AG09309 (cell line): ENCODE data around the gene HEG1.

Experiments used
- DNase-seq: peaks from one replicate; pipeline ENCODE4 v3.0.0-alpha.2; 2010; ENCODE audit warnings: low read depth
- H3K4me3 ChIP-seq: 2 replicates; pipeline ENCODE4 v1.5.1; 2011; ENCODE audit warnings: mild to moderate bottlenecking, low read depth, low read length, moderate library complexity; ENCODE audit not compliant: control insufficient read depth
- TF ChIP-seq, protein P1 (sequence below): IDR thresholded peaks from 2 replicates; pipeline ENCODE4 v1.5.1; 2011; ENCODE audit warnings: mild to moderate bottlenecking, low read depth, low read length, inconsistent platforms; ENCODE audit not compliant: insufficient read depth, control insufficient read depth; ENCODE audit errors: missing control alignments

HEG1 gene

DNA sequence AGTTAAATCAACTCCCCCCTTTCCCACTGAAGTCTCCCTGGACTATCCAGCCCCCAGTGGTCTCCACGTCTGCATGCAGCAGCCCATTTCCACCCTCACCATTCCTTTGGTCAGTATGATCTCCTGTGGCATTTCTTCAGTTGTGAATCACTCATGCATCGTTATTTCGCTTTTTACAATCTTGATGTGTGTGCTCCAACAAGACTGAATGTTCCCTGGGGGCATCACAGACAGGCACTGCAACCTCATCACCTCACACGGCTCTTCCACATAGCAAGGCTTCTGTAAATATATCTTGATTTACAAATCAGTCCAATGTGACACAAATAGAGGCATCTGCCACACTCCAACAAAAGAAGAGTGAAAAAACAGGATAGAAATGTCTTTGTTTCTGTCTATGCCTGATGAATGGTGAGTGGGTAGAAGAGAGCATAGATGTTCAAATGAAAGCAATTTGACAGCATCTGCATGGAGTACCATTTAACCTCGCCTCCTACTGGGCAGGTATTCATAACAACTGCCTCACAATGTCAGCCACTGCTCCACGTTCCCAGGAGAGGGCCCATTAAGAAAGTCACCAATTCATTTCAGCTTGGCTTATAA is 5.2 kb downstream of the HEG1 start:
- no peak overlapping the region for H3K4me3 ChIP-seq
- TF ChIP-seq, protein P1, sequence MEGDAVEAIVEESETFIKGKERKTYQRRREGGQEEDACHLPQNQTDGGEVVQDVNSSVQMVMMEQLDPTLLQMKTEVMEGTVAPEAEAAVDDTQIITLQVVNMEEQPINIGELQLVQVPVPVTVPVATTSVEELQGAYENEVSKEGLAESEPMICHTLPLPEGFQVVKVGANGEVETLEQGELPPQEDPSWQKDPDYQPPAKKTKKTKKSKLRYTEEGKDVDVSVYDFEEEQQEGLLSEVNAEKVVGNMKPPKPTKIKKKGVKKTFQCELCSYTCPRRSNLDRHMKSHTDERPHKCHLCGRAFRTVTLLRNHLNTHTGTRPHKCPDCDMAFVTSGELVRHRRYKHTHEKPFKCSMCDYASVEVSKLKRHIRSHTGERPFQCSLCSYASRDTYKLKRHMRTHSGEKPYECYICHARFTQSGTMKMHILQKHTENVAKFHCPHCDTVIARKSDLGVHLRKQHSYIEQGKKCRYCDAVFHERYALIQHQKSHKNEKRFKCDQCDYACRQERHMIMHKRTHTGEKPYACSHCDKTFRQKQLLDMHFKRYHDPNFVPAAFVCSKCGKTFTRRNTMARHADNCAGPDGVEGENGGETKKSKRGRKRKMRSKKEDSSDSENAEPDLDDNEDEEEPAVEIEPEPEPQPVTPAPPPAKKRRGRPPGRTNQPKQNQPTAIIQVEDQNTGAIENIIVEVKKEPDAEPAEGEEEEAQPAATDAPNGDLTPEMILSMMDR = peak; percentile 4
- no peak for DNase-seq

DNA sequence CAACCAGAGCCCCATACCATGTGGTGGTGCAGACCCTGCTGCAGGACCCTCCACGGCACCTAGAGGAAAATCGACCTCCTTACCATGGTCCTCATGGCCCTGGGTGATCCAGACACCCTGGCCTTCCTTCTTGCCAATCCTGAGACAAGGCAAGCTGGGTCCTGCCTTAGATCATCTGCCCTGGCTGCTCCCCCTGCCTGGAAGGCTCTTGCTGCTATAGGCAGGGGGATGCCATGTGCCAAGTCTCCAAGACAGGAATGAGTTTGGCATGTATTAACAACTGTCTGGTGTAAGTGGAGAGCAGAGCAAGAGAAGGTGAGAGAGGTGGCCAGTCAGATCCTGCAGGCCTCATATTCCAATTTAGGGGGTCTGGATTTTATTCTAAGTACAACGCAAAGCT is 7.5 kb downstream of the HEG1 start:
- no peak overlapping the region for H3K4me3 ChIP-seq
- DNase-seq = no peak
- TF ChIP-seq, protein P1 = no peak

DNA sequence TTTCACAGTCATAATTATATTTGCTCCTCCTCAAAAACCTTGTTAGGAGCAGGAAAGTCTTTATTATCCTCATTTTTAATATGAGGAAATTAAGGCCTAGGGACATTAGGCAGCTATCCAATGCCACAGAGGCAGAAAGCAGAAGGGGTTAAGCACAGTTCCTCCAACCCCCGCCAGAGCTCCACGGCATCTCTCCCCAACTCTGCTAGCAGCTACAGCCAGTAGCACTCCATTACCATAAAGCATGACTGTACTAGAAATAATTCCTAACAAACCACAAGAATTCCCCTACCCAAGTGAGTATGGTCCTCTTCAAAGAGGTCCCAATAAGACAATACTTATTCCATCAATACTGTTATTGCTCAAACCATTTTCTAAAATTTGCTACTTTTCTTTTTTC is 9.8 kb downstream of the HEG1 start:
- TF ChIP-seq, protein P1 = peak; percentile 55
- peak; percentile 39 for DNase-seq
- H3K4me3 ChIP-seq = no peak overlapping the region

DNA sequence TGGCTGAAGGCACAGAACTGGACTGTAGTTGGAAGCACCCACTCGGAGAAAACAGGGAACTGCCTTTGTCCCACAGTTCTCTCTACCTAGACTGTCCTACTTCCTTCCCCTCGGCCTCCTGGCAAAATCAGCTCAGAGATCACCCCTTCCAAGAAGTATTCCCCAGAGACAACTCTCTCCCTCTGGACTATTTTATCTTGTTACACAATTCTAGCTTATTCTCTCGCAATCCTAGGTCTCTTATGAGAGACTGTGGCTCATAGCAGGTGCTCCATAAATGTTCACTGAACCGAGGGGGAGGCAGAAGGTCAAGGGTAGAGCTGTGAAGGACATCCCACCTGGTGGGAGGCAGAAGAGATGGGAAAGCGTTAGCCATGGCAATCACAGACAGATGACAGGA is 10.6 kb downstream of the HEG1 start:
- H3K4me3 ChIP-seq = no peak overlapping the region
- DNase-seq = no peak
- TF ChIP-seq, protein P1 = no peak

DNA sequence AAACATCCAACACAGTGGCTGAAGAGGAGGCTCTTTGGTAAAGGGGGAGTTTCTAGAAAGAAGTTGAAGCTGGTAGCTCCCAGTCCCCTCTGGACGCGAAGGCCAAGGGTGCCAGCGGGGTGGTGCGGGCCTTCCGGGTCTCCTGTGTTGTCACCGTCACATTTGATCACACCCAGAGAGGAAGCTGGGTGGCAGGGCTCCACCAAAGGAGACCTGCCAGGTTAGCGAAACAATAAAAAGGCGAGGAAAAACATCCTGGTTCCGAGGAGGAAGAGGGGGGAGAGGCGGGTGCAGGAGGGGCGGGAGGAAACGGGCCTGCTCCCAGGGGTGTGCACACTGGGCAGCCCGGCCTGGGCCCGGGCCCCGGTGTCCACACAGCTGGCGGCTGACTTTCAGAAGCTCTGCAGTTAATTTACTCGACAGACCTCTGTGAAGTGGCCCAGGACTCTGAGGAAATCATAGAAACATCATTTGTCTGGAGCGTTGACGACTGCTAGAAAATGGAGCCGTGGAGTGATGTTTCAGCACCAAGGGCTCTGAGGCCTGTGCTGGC is 12.1 kb downstream of the HEG1 start:
- no peak for DNase-seq
- TF ChIP-seq, protein P1 = no peak
- no peak overlapping the region for H3K4me3 ChIP-seq

- TF ChIP-seq, protein P1 = no peak
- H3K4me3 ChIP-seq = peak overlapping the region; percentile 13
Measured at GRCh38 chr3:125042725-125043406, 12.9 kb downstream of the HEG1 start.

More at GRCh38 chr3:125042725-125043406, 12.9 kb downstream of the HEG1 start:
- no peak for DNase-seq
